Activated CD8-positive, alpha-beta memory T cell treated with anti-CD3 and anti-CD28 coated beads for 1 hour (primary cell): ENCODE data around the gene MAD1L1.

Source experiments
- DNase-seq, 2 donors: peaks; one replicate each; pipeline ENCODE4 v3.0.0-alpha.2; 2020; ENCODE audit warnings: low read depth in 1 of 2; ENCODE audit errors: extremely low read depth in 1 of 2

Gene MAD1L1

DNA sequence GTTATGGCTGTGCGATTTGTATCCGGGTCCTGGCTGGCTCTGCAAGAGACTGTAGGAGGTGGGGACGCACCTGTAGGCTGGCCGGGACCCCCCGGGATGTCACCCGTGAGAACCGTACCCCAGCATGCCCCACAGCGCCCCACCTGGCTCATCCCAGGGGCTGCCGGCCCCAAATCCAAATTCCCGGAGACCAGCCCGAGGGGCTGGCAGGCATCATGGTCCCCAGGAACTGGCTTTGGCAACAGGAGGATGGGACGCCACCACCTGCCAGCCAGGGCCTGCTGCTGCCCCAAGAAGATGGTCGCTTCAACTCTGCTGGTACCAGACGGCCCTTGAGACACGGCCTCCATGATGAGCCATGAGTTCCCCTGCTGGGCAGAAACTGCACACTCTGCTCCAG, 323.3 kb downstream of the MAD1L1 start:
- DNase-seq: no peak

DNA sequence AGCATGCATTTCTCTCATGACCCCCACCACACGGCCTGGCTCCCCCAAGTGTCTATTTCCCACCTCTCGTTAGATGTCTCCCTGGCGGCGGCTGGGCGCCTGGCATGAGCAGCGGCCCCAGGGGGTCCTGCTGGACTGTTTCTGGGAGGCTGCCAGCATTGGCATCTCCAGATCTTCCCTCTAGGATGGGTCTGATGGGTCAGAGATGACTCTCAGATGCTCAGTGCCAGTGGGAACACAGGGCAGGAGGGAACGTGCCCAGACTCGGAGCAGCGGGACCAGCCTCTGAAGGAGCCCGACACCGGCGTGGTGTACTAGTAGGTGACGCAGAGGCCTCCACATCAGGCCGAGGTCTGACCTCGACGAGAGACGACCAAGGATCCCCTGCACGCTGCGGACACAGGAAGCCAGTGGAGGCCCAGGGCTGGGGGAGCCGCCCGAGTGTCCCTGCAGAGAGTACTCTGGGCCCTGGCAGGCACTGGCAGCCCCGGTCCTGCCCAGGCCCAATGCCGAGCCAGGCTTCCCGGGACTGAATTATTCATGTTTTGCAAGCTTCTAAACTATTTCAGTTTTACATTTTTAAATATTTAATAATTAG, 323.8 kb downstream of the MAD1L1 start:
- DNase-seq: no peak

DNA sequence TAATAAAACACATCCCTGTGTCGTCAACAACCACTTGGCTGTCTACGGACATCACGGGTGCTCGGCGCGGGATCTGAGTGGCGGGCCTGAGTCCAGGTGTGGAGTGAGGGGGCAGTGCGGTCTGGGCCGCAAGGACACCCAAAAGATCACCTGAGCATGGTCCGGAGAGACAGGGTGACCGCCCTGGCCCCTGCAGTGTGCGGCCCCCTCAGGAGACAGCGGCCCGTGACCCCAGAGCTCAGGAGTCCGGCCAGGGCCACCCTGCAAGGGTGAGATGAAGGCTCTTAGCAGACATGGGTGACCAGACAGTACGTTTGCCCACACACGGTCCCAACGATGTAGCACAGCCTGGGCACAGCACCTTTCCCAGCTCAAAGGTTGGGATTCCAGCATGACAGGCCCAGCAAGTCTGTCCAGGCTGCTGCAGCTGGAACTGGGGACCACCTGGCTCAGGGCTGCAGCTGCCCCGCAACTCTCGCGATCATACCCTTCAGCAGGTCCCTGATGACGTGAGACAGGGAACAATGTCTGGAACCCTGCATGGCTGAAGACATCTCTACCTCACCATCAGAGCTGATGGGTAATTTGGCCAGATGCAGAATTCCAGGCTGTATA, 324.9 kb downstream of the MAD1L1 start:
- no peak for DNase-seq

DNA sequence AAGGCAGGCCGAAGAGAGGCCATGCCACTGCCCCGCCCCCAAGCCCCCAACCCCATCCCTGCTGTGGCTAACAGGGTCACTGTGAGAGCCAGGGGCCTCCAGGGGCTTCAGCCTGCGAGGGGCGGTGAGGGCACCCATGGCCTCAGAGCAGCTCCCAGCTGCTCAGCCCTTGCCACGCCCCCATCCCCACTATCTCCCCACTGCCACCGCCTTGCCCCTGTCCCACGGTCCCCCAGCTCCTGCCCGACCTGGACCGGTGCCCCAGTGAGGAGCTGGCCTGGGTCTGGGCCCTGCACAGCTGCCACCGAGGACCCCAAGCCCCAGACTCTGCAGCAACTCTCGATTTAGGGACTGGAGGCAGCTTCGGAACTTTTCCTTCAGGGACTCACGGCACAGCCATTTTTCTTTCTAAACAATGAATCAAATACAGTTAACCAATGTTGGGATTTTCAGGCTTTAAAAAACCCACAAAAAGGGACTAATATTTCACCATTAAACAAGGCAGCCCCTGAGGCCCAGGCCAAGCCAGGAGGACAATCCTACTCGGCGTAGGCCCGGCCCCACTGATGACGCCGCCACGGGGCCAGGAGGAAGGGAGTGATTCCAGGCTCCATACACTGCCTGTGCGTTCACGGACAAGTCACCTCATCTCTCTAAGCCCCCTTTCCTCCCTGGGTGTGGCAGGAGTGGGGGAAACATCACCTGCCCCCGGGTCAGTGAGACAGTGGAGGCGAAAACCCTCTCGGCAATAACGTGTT, 325.6 kb downstream of the MAD1L1 start:
- DNase-seq: no peak

DNA sequence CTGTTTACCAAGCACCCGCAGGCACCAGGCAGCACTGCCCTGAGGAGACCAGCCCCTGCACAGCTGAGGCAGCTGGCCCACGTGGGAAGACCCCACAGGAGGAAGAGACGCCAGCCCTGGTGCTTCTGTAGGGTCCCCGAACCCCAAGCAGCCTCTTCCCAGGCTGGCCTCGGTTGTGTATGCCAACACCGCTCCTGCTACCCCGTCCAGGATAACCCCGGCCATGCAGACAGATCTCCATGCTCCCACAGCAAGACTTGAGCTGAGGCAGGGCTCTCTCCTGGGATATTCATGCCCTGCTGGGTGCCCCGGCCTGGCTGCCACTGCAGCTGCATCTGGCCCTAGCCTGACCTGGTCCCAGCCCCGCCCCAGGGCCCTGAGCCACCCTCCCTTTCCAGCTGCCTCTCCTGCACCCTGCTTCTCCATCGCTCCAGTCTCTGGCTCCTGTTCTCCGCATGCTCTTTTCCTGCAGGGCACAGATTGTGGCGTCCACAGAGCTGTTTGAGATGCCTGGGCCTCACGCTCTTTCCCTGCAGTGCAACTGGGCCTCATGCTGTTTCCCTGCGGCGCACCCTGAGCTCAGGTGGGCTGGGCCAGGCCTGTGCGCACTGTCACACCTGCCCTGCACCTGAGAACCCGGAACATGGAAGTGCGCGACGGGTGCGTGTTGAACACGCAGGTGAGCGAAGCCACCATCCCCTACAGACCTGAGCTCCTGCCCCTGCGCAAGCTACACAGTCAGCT, 326.5 kb downstream of the MAD1L1 start:
- no peak for DNase-seq

DNA sequence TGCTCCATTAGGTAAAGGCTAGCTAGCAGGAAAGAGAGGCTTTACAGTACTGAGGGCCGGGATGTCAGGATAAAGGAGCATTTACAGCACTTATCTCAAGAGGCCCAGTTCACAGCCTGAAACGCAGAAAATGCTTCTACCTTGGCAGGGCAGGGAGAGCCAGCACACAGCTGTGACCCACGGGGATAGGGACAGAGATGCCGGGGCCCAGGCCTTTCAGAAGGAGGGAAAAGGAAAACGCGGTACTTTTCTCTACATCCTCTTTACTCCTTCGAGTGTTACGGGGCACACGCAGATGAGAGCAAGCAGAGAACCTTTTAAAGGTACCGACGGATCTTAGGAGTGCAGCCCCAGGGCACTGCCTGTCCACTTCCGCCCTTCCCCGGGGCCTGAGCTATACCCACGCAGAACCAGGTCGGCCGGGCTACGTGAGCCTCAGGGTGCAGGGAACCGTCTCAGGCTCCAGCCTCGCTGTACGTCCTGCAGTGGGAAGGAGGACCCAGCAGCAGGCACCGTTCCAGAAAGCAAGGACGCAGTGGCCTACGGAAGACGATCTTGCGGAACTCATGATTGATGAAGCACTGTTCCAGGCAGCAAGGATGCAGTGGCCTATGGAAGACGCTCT, 330.4 kb downstream of the MAD1L1 start:
- no peak for DNase-seq

DNA sequence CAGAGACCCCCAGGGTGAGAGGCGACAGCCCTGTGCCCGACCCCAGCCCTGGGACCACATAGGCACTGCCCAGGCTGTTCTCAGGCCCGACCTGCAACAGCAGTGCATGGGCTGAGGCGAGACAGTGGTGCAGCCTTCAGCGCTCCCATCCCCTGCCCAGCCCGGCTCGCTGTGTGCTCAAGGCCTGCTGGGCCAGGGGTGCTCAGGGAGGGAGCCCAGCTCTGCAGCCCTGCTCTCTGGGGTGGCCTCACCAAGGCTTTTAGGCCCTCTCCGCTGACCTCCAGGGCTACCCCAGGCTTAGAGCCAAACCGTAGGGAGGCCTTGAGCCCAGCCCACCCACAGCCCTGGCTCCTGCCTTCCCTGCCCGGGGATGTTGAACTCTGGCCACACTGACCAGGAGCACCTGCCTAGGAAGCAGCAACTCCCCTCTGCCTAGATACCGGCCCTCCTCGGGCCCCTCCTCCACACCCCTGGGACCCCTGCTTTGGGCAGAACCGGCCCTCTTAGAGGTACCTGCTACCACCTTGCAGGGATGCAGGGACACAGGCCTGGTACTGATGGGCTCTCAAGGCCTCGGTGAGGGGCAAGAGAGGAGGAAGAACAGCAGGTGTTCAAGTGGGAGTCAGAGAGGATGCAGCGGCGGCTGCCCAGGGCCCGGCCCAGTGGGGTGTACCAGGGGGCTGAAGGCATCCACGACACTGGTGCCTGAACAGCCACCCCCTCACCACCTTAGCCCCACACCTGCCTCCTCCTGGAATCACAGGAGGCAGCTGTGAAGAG, 331.1 kb downstream of the MAD1L1 start:
- DNase-seq: no peak

DNA sequence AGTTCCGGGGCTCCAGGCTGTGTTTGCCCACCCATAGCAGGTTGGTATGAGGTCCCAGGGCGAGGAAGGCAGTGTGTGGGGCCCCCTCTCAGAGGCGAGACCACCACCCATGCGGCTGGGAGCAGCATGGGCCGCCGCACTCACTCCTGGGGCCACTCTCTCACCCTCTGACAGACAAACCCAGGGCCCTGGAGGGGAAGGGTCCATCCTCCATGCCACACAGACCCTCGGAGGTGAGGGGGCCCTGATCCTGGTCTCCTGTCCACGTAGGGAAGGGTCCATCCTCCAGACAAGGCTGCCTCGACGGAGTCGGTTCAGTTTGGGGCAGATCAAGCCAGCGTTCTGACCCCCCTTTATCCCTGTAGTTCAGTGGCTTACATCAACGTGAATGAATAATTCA, 331.9 kb downstream of the MAD1L1 start:
- no peak for DNase-seq

DNA sequence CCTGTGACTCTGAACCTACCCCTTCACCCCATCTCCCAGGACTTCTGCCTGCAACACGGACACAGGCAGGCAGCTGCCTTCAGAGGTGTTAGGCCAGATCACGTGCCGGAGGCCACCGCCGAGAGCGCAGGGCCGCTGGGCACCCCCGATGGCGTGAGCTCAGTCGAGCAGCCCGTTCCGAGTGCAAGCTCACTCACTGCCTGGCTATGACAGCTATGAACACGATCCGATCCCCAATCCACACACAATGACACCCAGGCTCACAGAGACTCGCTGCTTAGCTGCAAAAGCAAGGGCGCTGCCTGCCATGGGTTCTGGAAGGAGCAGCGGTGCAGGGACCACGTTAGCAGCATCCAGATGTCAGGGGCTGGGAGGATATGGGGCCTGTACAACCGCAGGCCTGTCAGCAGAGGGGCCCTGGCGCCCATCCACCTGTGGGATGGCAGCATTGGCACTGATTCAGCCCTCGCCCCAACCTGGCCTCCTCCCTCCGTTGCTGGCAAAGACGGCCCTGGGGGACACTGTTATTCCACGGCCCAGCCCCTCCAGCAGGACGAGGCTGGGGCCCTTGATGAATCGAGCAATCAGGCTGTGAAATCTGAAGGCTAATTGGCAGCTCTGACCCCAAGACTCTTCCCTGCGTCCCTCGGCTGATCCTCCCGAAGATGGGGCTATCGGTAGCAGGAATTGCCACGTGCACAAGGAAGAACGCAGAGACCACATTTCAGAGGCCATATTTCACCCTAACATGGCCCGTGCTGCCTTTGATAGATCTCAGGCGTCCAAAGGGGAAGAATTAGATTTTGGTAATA, 332.6 kb downstream of the MAD1L1 start:
- DNase-seq: no peak

DNA sequence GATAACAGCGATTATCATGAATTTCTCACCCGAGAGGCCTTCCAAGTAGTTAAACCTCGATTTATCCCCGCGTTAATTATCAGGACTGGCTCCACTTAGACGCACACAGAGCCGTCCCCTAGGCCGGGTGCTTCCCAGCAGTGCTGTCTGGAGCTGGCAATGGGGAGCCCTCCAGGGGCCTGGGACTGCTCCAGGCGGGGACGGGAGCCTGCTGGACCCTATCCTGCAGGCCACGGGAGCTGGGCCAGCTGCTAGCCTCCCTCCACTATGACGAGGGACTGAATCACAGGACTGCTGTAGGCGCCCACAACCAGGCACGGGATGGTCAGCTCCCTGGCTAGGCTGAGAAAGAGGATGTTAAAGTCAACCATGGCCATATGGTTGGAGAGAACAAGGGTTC, 333.5 kb downstream of the MAD1L1 start:
- no peak for DNase-seq

DNA sequence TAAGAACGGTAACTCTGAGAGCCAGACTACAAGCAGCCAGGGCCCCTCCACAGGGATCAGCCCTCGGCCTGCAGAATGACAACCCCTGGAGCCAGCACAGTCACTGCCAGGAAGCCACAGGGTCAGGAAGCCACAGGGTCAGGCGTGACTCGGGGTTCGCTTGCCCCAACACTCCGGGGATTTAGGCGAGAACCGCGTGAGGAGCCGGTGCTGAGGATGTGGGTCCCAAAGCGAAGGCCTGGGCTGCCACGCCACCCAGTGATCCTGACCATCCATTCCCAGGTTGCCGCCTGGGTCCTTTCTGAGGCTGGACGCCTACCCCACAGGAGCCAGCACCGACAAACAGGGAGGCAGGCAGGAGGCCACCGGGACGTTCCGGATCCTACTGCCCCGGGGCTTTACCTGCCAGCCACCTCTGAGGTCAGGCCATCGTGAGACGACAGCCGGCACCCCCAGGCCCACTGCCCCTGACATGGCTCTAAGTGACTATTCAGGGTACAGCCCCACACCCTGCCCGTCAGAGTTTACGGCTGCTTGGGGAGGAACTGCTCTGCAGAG, 334.0 kb downstream of the MAD1L1 start:
- DNase-seq: no peak

DNA sequence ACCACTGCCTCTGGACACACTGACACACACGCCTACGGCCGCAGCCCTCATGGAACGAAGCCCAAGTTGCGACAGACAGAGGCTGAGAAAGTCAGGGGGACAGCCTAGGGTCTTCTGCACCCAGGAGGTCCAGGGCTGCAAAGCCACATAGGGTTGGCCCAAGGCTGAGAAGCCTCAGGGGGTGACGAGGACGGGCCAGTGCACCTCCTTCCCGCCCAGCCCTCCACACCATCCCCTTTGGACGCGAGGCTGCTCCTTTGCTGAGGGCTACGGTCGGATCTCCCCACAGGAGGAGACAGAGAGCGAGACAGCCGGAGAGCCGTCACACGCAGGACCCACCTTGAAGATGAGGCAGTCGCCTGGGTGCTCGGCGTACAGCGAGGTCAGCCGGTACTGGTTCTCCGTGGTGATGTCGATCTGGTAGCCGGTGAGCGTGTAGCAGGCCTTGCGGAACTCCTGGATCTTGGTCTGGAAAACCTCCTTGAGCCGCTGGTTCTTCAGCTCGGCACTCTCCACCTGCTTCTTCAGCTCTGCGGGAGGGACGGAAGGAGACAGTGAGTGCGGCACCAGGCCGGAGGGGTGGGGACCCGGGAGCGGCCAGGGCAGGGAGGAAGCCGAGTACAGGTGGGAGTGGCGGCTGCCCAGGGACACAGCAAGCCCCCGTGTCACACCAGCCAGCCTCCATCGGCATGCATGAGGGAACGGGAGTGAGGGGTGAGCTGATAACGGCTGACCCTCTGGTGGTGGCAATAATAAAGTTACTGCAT, 334.7 kb downstream of the MAD1L1 start:
- no peak for DNase-seq

DNA sequence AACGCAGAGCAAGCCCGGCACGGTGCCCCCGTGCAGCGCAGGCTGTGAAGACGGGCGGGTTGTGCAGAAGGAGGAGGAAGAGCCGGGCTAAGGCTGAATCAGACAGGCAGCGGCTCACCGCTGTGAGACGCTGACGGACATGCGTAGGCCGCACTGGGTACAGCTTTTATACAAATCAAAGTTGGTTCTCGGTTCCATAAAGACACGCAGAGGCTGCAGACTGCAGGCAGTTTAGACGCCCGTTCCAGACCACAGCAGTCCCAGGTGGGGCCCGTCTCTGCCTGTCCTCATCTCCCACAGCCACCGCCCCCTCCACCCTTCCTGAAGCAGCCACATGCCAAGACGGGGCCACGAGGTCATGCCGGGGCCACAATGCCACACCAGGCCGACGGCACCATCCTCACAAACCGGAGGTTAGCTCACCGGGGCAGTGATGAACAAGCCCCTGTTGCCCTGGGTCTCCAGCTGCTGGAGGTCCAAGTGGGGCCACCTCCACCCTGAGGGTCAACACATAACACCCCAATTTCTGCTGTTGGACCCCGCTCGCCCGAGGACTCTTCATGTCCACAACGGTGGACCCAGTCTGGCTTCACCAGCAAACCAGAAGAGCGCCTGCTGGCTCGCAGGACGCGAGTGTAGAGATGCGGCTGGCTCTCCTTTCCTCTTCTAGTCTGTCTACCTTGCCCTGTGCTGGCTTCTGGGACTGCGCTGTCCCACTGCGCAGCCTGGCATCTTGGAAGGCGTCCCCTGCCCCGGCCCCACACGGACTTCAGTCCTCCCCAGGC, 335.5 kb downstream of the MAD1L1 start:
- DNase-seq: no peak

DNA sequence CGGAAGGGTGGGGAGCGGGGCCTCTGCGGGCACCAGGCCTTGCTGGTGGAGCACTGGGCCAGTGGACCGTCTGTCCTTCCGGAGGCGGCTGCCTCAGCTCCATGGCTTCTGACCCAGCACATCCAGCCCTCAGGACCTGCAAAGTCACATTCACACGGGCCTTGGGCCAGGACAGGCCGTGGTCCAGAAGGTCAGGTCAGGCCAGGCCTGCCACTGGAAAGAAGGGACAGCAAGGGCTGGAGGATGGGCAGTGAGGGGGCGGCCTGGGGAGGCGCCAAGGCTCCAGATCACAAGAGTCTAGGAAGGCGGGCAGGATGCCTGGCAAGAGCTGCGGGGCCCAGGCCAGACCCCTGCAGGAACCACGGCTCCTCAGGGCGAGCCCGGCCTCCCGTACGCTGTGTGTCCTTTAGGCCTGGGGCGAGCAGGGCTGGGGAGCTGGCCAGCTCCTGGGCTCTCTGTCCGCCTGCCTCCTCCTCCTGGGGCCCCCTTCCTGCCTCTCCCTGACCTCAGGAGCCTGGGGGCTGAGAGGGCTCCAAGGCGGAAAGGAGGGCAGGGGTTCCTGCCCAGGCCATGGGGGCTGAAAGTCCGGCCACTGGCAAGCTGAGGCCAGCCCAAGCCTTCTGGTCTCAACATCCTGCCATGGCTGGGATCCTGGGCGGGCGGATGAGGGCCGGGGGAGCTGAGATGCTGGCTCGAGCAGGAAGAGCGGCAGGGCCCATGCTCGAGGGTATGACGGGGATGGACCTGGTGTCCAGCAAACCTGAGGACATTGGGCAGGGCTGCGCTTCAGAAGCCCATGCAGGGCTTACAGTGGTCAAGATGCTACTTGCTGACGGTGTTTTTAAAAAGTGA, 336.9 kb downstream of the MAD1L1 start:
- DNase-seq: no peak

DNA sequence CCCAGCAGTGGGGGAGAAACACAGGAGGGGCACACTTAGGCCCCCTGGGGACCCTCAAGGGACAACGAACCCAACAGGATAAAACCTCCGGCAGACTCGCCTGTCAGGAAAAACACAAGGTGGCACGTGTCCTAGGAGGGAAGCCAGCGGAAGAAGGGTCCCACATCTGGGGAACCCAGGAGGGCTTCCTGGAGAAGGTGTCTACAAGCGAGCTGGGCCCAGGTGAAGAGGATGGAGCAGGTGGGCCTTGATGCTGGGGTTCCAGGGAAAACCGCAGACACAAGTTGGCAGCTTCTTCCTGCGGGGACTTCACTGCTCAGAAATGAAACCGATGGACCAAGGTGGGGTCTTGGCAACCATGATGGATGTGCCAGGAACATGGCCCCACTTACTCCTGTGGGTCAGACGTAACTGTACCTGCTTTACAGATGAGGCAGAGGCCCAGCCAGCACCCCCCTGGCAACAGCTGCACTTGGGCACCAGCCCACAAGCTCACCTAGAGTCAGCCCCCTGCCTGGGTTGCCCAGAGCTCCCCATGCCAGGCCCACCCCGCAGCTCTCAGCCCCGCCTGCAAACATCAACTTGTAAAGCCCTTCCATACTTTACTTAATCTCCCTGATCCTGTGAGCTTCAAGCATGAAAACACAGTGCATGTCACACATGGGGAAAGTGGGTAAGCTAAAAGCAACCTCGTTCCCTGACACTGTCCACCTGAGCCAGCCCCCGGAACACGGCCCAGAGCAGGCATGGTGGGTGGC, 337.7 kb downstream of the MAD1L1 start:
- DNase-seq: no peak

DNA sequence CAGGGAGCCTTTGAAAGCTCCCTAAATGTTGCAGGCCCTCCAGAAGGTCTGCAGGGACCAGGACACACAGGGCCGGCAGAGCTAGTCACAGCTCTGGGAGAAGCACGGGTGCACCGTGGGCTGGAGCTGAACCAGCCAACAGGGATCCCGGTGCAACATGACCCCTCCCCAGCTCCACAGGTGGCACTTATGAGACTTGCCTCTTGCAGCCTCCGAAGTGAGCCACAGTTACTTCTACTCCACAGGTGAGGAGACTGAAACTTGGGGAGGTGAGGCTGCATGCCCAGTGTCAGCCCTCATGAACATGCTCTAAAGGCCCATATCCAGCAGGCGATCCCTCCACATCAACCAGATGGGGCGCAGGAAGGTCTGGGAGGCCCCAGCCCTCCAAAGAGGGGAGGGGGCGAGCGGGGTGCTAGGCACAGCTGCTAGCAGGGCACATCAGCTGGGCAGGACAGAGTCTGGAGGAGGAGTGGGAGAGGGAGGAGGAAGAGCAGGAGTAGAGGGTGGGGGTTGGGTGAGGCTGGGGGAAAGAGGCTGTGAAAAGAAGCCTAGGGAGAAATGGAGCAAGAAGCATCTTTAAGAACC, 338.3 kb downstream of the MAD1L1 start:
- no peak for DNase-seq
